ENCODE measurements around the gene GJA10.
"Not testable (repeated sequence)": the region's sequence is repeated elsewhere in the genome, so short reads cannot be mapped to it uniquely, and the experiment has no call there.

GJA10 gene

DNA sequence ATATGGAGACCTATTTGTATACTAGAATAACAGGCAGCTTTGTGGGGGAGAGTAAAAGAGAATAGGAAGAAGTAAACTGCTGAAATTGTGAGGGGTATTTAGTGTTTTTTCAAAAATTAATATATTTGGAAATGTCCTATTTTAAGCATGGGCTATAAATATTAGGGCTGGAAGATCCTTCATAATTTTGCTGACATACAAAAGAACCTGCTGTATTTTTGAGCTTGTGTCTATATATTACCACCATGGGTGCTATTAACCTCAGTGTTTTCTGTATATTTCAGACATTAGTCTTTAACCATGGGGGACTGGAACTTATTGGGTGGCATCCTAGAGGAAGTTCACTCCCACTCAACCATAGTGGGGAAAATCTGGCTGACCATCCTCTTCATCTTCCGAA lies at the start of gene GJA10:
Gene GJA10 (plus strand): TSS at position 301 of the 400 bp plus-strand sequence. CDS start 0 bp downstream, at position 301.
- DNase-seq (ENCODE audit: insufficient read length, low spot score) = no peak
- FAIRE-seq = no peak

DNA sequence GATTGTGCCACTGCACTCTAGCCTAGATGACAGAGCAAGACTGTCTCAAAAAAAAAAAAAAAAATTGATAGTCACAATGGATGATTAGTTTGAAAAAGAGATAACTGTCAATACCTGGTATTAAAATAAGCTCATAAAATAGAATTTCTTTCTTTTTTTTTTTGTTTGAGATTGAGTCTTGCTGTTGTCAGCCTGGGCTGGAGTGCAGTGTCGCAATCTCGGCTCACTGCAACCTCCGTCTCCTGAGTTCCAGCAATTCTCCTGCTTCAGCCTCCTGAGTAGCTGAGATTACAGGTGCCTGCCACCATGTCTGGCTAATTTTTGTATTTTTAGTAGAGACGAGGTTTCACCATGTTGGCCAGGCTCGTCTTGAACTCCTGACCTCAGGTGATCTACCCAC lies 46.8 kb upstream of the GJA10 start:
- not testable (repeated sequence) for FAIRE-seq; DNase-seq (ENCODE audit: insufficient read length, low spot score)

- no peak for FAIRE-seq
- no peak for DNase-seq (ENCODE audit: insufficient read length, low spot score)
Measured at GRCh38 chr6:89853068-89853467, 41.2 kb upstream of the GJA10 start.

DNA sequence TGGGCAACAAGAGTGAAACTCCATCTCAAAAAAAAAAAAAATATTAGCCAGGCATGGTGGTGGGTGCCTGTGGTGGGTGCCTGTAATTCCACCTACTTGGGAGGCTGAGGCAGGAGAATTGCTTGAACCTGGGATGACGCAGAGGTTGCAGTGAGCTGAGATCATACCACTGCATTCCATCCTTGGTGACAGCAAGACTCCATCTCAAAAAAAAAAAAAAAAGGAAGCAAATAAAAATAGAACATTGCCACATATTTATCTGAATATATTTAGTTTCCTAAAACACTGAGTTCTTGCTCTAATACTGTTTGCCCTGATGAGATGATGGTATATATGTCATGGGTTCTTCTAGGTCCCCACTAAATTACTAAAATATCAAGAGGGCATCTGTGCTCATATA lies 36.2 kb upstream of the GJA10 start:
- DNase-seq (ENCODE audit: insufficient read length, low spot score) = no peak
- no peak for FAIRE-seq

DNA sequence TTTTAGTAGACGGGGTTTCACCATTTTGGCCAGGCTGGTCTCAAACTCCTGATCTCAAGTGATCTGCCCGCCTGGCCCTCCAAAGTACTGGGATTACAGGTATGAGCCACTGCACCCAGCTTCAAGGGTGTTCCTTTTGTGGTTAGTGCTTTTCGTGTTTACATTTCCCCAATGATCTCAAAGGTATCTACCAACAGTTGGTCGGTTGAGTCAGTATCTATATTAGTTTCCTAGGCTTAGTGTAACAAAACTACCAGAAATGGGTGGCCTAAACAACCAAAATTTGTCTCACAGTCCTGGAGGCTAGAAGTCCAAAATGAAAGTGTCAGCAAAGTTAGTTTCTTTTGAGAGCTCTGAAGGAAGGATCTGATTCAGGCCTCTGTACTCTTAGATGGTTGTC lies 34.5 kb upstream of the GJA10 start:
- no peak for FAIRE-seq
- DNase-seq (ENCODE audit: insufficient read length, low spot score) = no peak

DNA sequence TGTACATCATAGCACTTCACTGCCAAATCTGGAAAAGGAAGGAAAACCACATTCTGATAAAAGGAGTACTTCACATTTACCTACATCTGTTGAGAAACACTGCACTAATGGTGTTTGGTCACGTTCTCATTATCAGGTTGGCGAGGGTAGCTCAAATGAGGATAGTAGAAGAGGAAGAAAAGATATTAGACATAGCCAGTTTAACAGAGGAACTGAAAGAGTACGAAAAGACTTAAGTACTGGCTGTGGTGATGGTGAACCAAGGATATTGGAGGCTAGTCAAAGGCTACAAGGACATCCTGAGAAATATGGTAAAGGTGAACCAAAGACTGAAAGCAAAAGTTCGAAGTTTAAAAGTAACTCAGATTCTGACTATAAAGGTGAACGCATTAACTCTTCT lies 32.0 kb upstream of the GJA10 start:
- DNase-seq (ENCODE audit: insufficient read length, low spot score) = no peak
- no peak for FAIRE-seq

- FAIRE-seq (no peak), DNase-seq (ENCODE audit: insufficient read length, low spot score) (no peak)
Measured at GRCh38 chr6:89862698-89863097, 31.6 kb upstream of the GJA10 start.

GRCh38 chr6:89866024-89866678 lies 28.1 kb upstream of the GJA10 start:
- DNase-seq (ENCODE audit: insufficient read length, low spot score) (no peak), FAIRE-seq (no peak)

DNA sequence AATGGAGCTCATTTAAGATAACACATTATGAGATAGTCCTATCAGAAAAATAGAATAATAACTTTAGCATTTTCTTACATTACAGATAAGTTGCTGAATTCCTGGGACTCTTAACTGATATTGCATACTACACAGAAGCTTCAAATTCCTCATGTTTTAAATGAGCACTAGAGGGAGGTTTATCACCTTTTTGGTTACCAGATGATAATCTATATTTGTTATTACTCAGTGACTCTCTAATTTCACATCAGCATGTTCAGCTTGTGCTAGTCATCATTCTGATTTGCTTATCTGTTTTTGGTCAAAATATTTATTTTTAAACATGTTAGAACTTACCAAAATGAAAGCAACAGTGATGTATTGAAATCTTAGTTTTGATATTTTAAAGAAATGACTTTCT lies 20.5 kb upstream of the GJA10 start:
- FAIRE-seq (no peak), DNase-seq (ENCODE audit: insufficient read length, low spot score) (no peak)

- no peak for FAIRE-seq
Measured at GRCh38 chr6:89874438-89874837, 19.8 kb upstream of the GJA10 start.

GRCh38 chr6:89886378-89887120 lies 7.7 kb upstream of the GJA10 start:
- DNase-seq (ENCODE audit: insufficient read length, low spot score) (no peak), FAIRE-seq (peak; percentile 33)

More at GRCh38 chr6:89874438-89874837, 19.8 kb upstream of the GJA10 start:
- DNase-seq (ENCODE audit: insufficient read length, low spot score) = no peak

DNA sequence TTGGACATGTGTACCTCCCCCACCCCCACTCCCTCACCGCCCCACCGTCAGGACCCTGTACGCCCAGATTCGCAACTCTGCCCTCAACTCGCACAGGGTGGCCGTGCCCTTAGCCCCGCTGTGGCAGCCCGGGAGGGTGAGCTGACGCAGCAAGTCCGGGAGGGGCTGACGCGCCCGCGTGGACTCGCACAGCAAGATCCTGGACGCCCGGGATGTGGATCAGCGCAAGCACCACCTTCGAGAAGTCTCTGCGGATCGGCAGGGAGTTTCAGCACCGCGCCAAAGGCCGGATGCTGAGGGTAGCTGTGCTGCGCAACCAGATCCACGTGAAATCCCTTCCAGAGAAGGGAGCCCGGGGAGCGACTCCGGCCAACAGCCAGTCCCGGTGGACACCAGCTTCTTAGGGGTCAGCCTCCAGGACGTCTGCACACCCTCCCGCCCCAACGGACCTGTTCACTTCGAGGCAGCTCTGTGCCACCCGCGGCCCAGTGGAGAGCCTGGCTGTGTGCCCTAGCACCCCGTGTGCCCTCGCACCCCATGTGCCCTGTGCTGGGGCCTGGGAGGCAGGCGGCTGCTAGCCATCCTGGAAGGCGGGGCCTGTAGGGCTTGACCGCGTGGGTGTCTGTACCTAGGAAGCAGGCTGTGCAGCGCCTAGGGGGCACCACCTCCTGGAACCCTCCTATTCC lies 6.7 kb upstream of the GJA10 start:
- DNase-seq (ENCODE audit: insufficient read length, low spot score) = no peak
- no peak for FAIRE-seq

DNA sequence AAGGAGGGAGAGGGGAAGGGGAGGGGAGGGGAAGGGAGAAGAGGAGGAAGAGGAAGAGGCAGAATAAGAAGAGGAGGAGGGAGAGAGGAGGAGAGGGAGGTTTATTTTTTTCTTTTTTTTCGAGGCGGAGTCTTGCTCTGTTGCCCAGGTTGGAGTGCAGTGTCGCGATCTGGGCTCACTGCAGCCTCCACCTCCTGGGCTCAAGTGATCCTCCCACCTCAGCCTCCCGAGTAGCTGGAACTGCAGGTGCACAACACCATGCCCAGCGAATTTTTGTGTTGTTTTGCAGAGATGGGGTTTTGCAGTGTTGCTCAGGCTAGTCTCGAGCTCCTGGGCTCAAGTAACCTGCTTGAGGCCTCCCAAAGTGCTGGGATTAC lies 6.1 kb upstream of the GJA10 start:
- DNase-seq (ENCODE audit: insufficient read length, low spot score) (no peak), FAIRE-seq (no peak)

- FAIRE-seq (no peak), DNase-seq (ENCODE audit: insufficient read length, low spot score) (no peak)
Measured at GRCh38 chr6:89888871-89889270, 5.4 kb upstream of the GJA10 start.

DNA sequence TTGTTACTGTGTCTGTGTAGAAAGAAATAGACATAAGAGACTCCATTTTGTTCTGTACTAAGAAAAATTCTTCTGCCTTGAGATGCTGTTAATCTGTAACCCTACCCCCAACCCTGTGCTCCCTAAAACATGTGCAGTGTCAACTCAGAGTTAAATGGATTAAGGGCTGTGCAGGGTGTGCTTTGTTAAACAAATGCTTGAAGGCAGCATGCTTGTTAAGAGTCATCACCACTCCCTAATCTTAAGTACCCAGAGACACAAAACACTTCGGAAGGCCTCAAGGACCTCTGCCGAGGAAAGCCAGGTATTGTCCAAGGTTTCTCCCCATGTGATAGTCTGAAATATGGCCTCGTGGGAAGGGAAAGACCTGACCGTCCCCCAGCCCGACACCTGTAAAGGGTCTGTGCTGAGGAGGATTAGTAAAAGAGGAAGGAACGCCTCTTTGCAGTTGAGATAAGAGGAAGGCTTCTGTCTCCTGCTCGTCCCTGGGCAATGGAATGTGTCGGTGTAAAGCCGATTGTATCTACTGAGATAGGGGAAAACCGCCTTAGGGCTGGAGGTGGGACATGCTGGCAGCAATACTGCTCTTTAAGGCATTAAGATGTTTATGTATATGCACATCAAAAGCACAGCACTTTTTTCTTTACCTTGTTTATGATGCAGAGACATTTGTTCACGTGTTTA lies 3.3 kb upstream of the GJA10 start:
- not testable (repeated sequence) for FAIRE-seq; DNase-seq (ENCODE audit: insufficient read length, low spot score)

DNA sequence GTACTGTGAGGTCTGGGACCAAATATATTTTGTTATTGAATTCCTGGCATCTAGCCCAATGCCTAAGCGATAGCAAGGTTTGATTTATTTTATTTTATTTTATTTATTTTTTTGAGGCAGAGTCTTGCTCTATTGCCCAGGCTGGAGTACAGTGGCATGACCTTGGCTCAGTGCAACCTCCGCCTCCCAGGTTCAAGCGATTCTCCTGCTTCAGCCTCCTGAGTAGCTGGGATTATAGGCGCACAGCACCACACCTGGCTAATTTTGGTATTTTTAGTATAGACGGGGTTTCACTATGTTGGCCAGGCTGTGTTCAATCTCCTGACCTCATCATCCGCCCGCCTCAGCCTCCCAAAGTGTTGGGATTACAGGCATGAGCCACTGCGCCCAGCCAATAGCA lies 1.7 kb upstream of the GJA10 start:
- DNase-seq (ENCODE audit: insufficient read length, low spot score); FAIRE-seq: not testable (repeated sequence)

- peak; percentile 4 for FAIRE-seq
- peak; percentile 53 for DNase-seq (ENCODE audit: insufficient read length, low spot score)
Measured at GRCh38 chr6:89895276-89895874, 1.1 kb downstream of the GJA10 start.

DNA sequence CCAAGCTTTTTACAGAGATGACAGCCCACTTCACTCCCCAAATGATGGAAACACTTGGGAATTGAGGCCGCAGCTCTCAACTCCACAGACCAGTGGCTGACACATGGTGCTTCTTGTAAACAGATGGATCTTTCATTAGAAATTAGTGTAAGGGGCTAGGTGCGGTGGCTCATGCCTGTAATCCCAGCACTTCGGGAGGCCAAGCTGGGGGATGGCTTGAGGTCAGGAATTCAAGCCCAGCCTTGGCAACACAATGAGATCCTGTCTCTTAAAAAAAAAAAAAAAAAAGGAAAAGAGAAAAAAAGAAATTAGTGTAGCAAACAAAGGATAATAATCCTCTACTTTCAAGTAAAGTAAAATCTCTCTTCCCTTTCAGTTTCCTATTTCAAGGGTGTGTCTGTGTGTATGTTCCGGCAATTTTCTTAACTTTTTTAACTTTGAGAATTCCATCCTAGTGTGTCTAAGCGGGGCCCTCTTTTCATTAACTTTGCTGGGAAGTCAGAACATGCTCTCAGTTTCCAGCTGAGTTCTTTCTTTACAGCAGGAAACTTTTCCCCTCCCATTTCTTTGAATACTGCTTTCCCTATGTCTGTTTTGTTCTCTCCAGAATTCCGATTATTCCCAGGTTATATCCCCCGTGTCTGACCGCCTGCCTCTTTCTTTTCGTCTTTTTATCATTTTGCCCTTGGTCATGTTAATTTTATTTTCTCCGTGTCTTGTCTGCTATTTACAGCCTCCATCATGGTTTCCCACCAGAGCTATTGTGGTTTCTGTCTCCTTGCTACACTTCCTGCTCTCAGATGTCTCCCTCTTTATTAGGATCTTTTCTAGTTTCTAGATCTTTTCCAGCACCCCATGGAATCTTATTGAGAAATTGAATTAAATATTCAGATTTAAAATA lies 16.0 kb downstream of the GJA10 start:
- FAIRE-seq = peak; percentile 72

GRCh38 chr6:89910902-89911240 lies 16.6 kb downstream of the GJA10 start:
- no peak for DNase-seq (ENCODE audit: insufficient read length, low spot score)
- FAIRE-seq = no peak

More for the DNA sequence above, 16.0 kb downstream of the GJA10 start:
- DNase-seq (ENCODE audit: insufficient read length, low spot score) = not testable (repeated sequence)
